ENCODE data around the gene PPP1R11.

PPP1R11 gene

DNA sequence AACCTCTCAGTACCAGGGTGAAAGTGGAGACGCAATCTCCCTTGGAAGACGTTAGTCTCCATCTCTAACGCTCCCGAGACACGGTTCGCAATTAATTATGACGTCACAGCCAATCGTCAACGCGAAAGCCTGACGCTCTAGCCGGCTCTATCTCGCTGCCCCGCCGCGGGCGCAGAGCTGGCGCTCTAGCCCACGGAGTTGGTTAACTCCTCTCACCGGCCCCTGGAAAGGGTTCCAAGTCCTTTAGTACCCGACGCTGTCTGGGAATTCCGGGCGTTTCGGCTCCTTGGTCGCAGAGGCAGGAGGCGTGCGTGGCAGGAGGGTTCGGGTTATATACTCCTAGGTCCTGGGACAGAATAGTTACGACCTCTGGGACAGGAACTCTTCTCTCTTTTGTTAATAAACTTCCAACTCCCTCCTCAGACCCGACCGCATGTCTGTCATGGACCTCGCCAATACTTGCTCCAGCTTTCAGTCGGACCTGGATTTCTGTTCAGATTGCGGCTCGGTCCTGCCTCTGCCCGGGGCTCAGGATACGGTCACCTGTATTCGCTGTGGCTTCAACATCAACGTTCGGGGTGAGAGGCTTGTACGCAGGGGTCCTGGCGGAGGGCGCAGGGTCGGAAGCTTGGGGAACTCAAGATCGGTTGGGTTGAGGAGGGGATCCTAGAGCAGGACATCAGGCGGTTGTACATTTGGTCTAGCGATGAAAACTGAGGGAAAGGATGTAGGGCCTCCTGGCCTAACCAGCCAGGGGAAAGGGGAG, 5.7 kb upstream of the PPP1R11 start, which contains the start of gene POLR1H:
TSS of gene POLR1H (plus strand) at position 174 of the 766 bp plus-strand sequence. CDS start at position 434, 260 bp downstream.
- peak; percentile 98 for ATAC-seq
- peak; percentile 57; the same call in 1 of the 2 replicates for TF ChIP-seq CSDC2 (CRISPR knock-in tag; IDR thresholded peaks at IDR 0.05)
- TF ChIP-seq ZFP3 (CRISPR knock-in tag; IDR thresholded peaks at IDR 0.05), result peak; percentile 72; the same call in 1 of the 2 replicates
- TF ChIP-seq ZNF565 (CRISPR knock-in tag; conservative IDR thresholded peaks at IDR 0.05; ENCODE audit: low read depth), result 0 out of 2 replicates have a peak, but pooled peaks have one; percentile 44
- TF ChIP-seq PPARA (CRISPR knock-in tag; IDR thresholded peaks at IDR 0.05; ENCODE audit: borderline replicate concordance), result no peak
- no peak for TF ChIP-seq ZC3H10 (CRISPR knock-in tag; IDR thresholded peaks at IDR 0.05)
- TF ChIP-seq, protein P1, sequence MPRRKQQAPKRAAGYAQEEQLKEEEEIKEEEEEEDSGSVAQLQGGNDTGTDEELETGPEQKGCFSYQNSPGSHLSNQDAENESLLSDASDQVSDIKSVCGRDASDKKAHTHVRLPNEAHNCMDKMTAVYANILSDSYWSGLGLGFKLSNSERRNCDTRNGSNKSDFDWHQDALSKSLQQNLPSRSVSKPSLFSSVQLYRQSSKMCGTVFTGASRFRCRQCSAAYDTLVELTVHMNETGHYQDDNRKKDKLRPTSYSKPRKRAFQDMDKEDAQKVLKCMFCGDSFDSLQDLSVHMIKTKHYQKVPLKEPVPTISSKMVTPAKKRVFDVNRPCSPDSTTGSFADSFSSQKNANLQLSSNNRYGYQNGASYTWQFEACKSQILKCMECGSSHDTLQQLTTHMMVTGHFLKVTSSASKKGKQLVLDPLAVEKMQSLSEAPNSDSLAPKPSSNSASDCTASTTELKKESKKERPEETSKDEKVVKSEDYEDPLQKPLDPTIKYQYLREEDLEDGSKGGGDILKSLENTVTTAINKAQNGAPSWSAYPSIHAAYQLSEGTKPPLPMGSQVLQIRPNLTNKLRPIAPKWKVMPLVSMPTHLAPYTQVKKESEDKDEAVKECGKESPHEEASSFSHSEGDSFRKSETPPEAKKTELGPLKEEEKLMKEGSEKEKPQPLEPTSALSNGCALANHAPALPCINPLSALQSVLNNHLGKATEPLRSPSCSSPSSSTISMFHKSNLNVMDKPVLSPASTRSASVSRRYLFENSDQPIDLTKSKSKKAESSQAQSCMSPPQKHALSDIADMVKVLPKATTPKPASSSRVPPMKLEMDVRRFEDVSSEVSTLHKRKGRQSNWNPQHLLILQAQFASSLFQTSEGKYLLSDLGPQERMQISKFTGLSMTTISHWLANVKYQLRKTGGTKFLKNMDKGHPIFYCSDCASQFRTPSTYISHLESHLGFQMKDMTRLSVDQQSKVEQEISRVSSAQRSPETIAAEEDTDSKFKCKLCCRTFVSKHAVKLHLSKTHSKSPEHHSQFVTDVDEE (CRISPR knock-in tag; IDR thresholded peaks at IDR 0.05), result peak; percentile 41; the same call in 1 of the 2 replicates

DNA sequence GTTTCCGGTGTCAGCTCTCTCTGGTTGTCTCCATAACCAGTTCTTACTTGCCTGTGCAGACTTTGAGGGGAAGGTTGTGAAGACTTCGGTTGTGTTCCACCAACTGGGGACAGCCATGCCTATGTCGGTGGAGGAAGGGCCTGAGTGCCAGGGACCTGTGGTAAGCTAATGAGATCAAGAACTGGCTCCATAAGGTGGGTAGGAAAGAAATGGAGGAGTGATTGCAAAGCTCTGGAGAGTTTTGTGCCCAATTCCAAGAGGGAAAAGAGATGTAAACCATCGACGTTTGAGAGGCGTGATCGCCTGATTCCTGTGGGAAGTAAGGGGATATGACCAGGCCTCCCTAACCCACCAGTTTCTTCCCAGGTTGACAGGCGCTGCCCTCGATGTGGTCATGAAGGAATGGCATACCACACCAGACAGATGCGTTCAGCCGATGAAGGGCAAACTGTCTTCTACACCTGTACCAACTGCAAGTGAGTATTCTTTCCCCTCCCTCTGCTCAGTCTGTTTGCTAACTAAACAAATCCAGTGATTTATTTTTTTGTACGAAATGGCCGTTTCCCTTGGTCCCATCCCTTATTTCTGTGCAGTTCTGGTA, 5.0 kb upstream of the PPP1R11 start:
- TF ChIP-seq OSR1 (CRISPR knock-in tag; IDR thresholded peaks at IDR 0.05) (no peak), ARNTL (CRISPR knock-in tag; IDR thresholded peaks at IDR 0.05; ENCODE audit: borderline replicate concordance, low read depth) (no peak)
- ATAC-seq, result no peak; the same call in 2 of the 3 replicates

DNA sequence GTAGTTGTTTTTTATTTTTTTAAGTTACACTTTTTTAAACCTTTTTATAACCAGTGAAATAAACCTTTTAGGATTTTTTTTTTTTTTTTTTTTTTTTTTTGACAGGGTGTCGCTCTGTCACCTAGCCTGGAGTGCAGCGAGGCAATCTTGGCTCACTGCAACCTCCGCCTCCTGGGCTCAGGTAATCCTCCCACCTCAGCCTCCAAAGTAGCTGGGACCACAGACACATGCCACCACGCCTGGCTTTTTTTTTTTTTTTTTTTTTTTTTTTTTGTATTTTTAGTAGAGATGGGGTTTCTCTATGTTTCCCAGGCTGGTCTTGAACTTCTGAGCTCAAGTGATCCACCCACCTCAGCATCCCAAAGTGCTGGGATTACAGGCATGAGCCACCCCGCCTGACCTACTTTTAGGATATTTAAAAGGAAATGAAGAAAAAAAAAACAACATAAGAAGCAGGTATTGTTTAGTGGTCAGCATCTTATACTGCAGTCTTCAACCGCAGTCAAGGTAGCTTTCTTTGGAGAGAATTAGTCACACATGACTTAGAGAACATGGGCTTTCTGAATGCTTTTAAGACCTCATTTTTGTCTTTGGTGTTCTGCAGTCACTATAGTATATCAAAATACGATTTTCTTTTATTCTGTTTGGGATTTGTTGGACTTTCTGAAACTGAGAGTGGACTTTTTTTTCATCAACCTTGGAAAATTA, 4.4 kb upstream of the PPP1R11 start:
- ATAC-seq, result no peak
- TF ChIP-seq ESRRG (CRISPR knock-in tag; IDR thresholded peaks at IDR 0.05) (no peak), ISL1 (CRISPR knock-in tag; IDR thresholded peaks at IDR 0.05) (no peak), TCF4 (CRISPR knock-in tag; IDR thresholded peaks at IDR 0.05; ENCODE audit: borderline replicate concordance) (no peak), CSRNP3 (CRISPR knock-in tag; IDR thresholded peaks at IDR 0.05) (no peak), ZNF70 (CRISPR knock-in tag; IDR thresholded peaks at IDR 0.05) (no peak), RARB (CRISPR knock-in tag; IDR thresholded peaks at IDR 0.05) (no peak), ZNF565 (CRISPR knock-in tag; conservative IDR thresholded peaks at IDR 0.05; ENCODE audit: low read depth) (no peak), ZFP30 (CRISPR knock-in tag; IDR thresholded peaks at IDR 0.05) (no peak), GLIS3 (CRISPR knock-in tag; IDR thresholded peaks at IDR 0.05) (no peak), PATZ1 (CRISPR knock-in tag; IDR thresholded peaks at IDR 0.05; ENCODE audit: borderline replicate concordance) (no peak)

DNA sequence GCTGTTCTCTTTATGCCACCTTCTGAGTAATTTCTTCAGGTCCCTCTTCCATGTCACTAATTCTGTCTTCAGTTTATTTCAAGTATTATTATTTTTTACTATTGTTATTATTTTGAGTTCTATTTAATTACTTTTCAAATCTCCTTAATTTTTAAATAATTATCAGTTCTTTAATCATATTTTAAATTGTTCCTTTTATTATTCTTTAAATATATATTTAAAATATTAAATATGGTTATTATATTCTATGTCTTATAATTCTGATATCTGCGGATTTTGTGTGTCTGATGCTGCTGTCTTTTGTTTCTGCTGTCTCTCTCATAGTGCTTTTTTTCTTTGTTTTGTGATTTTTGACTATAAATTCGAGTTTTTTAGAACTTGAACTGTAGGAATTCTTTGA, 3.7 kb upstream of the PPP1R11 start:
- TF ChIP-seq OSR1 (CRISPR knock-in tag; IDR thresholded peaks at IDR 0.05) (no peak), ARNTL (CRISPR knock-in tag; IDR thresholded peaks at IDR 0.05; ENCODE audit: borderline replicate concordance, low read depth) (no peak), PPARA (CRISPR knock-in tag; IDR thresholded peaks at IDR 0.05; ENCODE audit: borderline replicate concordance) (no peak), ZNF565 (CRISPR knock-in tag; conservative IDR thresholded peaks at IDR 0.05; ENCODE audit: low read depth) (no peak), ZFP30 (CRISPR knock-in tag; IDR thresholded peaks at IDR 0.05) (no peak), PATZ1 (CRISPR knock-in tag; IDR thresholded peaks at IDR 0.05; ENCODE audit: borderline replicate concordance) (no peak), ISL1 (CRISPR knock-in tag; IDR thresholded peaks at IDR 0.05) (no peak)
- TF ChIP-seq, protein P1 (CRISPR knock-in tag; IDR thresholded peaks at IDR 0.05), result no peak

More for the DNA sequence above, 3.7 kb upstream of the PPP1R11 start:
- ATAC-seq, result no peak
